ENCODE measurements around the gene DBNDD1.
A peak's percentile ranks its signal among the peaks of the same experiment; 100 is the strongest.
"Not testable (repeated sequence)": the region's sequence is repeated elsewhere in the genome, so short reads cannot be mapped to it uniquely, and the experiment has no call there.

DBNDD1 gene

GRCh38 chr16:89990799-89991198 lies 28.5 kb downstream of the DBNDD1 start:
- DNase-seq (ENCODE audit: low read depth in 2 of 2): no peak

GRCh38 chr16:89988951-89989350 lies 30.3 kb downstream of the DBNDD1 start:
- no peak for DNase-seq (ENCODE audit: low read depth in 2 of 2)

- DNase-seq (ENCODE audit: low read depth in 2 of 2): no peak
Measured at GRCh38 chr16:89987169-89987568, 32.1 kb downstream of the DBNDD1 start.

- DNase-seq (ENCODE audit: low read depth in 2 of 2): no peak
Measured at GRCh38 chr16:89986600-89986999, 32.7 kb downstream of the DBNDD1 start.

GRCh38 chr16:89985219-89985618 lies 34.0 kb downstream of the DBNDD1 start:
- DNase-seq (ENCODE audit: low read depth in 2 of 2): no peak

GRCh38 chr16:89984216-89984615 lies 35.0 kb downstream of the DBNDD1 start:
- DNase-seq (ENCODE audit: low read depth in 2 of 2): no peak

- no peak for DNase-seq (ENCODE audit: low read depth in 2 of 2)
Measured at GRCh38 chr16:89983536-89983935, 35.7 kb downstream of the DBNDD1 start.

- no peak for DNase-seq (ENCODE audit: low read depth in 2 of 2)
Measured at GRCh38 chr16:89982318-89982717, 36.9 kb downstream of the DBNDD1 start.

GRCh38 chr16:89981414-89981813 lies 37.8 kb downstream of the DBNDD1 start:
- no peak for DNase-seq (ENCODE audit: low read depth in 2 of 2)

- no peak for DNase-seq (ENCODE audit: low read depth in 2 of 2)
Measured at GRCh38 chr16:89974870-89975269, 44.4 kb downstream of the DBNDD1 start.

GRCh38 chr16:89973654-89974335 lies 45.5 kb downstream of the DBNDD1 start:
- no peak for DNase-seq (ENCODE audit: low read depth in 2 of 2)

- no peak for DNase-seq (ENCODE audit: low read depth in 2 of 2)
Measured at GRCh38 chr16:89973235-89973634, 46.0 kb downstream of the DBNDD1 start.

GRCh38 chr16:89972244-89973234 lies 46.7 kb downstream of the DBNDD1 start:
- DNase-seq (ENCODE audit: low read depth in 2 of 2): peak; percentile 84 to 85

- no peak for DNase-seq (ENCODE audit: low read depth in 2 of 2)
Measured at GRCh38 chr16:89971495-89972243, 47.6 kb downstream of the DBNDD1 start.

- no peak for DNase-seq (ENCODE audit: low read depth in 2 of 2)
Measured at GRCh38 chr16:89969741-89970410, 49.4 kb downstream of the DBNDD1 start.

GRCh38 chr16:89968074-89968473 lies 51.2 kb downstream of the DBNDD1 start:
- not testable (repeated sequence) for DNase-seq (ENCODE audit: low read depth in 2 of 2)

- not testable (repeated sequence) for DNase-seq (ENCODE audit: low read depth in 2 of 2)
Measured at GRCh38 chr16:89967436-89967835, 51.8 kb downstream of the DBNDD1 start.

- DNase-seq (ENCODE audit: low read depth in 2 of 2): no peak
Measured at GRCh38 chr16:89966756-89967155, 52.5 kb downstream of the DBNDD1 start.

GRCh38 chr16:89965447-89966225 lies 53.6 kb downstream of the DBNDD1 start:
- no peak for DNase-seq (ENCODE audit: low read depth in 2 of 2)

- DNase-seq (ENCODE audit: low read depth in 2 of 2): no peak
Measured at GRCh38 chr16:89964201-89964600, 55.1 kb downstream of the DBNDD1 start.

Measured in activated CD4-positive, alpha-beta T cell treated with anti-CD3 and anti-CD28 coated beads for 24 hours (primary cell).